Nephron (organoid): Measurements from ENCODE around the gene UGT3A1.

Experiments
- H3K27ac Mint-ChIP-seq, 3 experiments: 2 replicates each; pipeline ENCODE4 v1.8.0; 2020; ENCODE audit warnings: mixed read lengths in 3 of 3, mild to moderate bottlenecking in 2 of 3, moderate library complexity in 1 of 3
- H3K27me3 Mint-ChIP-seq: 2 replicates; pipeline ENCODE4 v1.8.0; 2021; ENCODE audit warnings: low read depth, mild to moderate bottlenecking, moderate library complexity, mixed read lengths
- H3K36me3 Mint-ChIP-seq: 2 replicates; pipeline ENCODE4 v1.8.0; 2020; ENCODE audit warnings: low read depth, mixed read lengths
- H3K4me1 Mint-ChIP-seq: 2 replicates; pipeline ENCODE4 v1.8.0; 2020; ENCODE audit warnings: mixed read lengths
- H3K4me3 Mint-ChIP-seq, 3 experiments: 2 replicates each; pipeline ENCODE4 v1.8.0; 2020; ENCODE audit warnings: mild to moderate bottlenecking in 3 of 3, mixed read lengths in 3 of 3, moderate library complexity in 2 of 3
- H3K9me3 Mint-ChIP-seq: 2 replicates; pipeline ENCODE4 v1.8.0; 2020; ENCODE audit warnings: mixed read lengths
- TF ChIP-seq, protein P1 (sequence below), 3 experiments: fragments of 200-600 bp; sonication (generic); IDR thresholded peaks; one replicate each; pipeline ENCODE4 v1.5.0; 2021; ENCODE audit warnings: antibody characterized with exemption in 3 of 3; ENCODE audit not compliant: unreplicated experiment in 3 of 3

UGT3A1 gene

DNA sequence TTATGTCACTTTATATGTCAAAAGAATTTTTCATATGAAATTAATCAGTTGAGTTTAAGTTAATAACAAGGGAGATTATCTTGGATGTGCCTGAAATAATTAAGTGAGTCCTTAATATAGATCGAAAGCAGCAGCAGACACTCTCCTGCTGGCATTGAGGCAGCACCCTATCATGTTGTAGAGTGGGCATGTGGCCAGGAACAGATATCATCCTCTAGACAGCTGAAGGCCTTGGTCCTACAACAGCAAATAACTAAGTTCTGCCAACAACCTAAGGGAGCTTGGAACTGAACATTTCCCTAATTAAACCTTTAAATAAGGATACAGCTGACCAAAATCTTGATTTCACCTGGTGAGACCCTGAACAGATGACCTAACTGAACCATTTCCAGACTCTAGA, 25.8 kb upstream of the UGT3A1 start:
- Mint-ChIP-seq H3K4me3 (no peak overlapping the region), H3K27me3 (no peaks in the 10 kb centered on the region), H3K27ac (no peak overlapping the region), H3K36me3 (no peaks in the 10 kb centered on the region), H3K9me3 (peaks cover 37% of the 10 kb centered on the region), H3K4me1 (no peaks in the 10 kb centered on the region)
- TF ChIP-seq, protein P1, sequence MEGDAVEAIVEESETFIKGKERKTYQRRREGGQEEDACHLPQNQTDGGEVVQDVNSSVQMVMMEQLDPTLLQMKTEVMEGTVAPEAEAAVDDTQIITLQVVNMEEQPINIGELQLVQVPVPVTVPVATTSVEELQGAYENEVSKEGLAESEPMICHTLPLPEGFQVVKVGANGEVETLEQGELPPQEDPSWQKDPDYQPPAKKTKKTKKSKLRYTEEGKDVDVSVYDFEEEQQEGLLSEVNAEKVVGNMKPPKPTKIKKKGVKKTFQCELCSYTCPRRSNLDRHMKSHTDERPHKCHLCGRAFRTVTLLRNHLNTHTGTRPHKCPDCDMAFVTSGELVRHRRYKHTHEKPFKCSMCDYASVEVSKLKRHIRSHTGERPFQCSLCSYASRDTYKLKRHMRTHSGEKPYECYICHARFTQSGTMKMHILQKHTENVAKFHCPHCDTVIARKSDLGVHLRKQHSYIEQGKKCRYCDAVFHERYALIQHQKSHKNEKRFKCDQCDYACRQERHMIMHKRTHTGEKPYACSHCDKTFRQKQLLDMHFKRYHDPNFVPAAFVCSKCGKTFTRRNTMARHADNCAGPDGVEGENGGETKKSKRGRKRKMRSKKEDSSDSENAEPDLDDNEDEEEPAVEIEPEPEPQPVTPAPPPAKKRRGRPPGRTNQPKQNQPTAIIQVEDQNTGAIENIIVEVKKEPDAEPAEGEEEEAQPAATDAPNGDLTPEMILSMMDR (IDR thresholded peaks at IDR 0.05; ENCODE audit: unreplicated experiment in 3 of 3), result no peak

DNA sequence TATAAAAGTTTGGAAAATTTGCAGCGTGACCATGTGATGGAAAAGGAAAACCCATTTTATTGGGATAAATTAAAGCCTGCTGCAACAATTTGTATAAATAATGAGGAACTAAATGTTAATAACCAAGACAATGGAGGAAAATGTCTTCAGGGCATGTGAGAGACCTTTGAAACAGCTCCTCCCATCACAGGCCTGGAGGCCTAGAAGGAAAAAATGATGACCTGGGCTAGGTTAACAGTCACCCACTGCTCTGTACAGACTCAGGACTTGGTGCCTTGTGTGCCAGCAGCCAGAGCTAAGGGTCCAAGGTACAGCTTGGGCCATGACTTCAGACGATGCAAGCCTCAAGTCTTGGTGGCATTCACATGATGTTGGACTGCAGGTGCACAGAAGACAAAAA, 22.0 kb upstream of the UGT3A1 start:
- H3K27me3 Mint-ChIP-seq, result no peaks in the 10 kb centered on the region
- no peak overlapping the region for H3K4me3 Mint-ChIP-seq
- no peak overlapping the region for H3K27ac Mint-ChIP-seq
- TF ChIP-seq, protein P1 (IDR thresholded peaks at IDR 0.05; ENCODE audit: unreplicated experiment in 3 of 3), result no peak
- peaks cover 39% of the 10 kb centered on the region for H3K9me3 Mint-ChIP-seq
- no peaks in the 10 kb centered on the region for H3K36me3 Mint-ChIP-seq
- no peaks in the 10 kb centered on the region for H3K4me1 Mint-ChIP-seq

DNA sequence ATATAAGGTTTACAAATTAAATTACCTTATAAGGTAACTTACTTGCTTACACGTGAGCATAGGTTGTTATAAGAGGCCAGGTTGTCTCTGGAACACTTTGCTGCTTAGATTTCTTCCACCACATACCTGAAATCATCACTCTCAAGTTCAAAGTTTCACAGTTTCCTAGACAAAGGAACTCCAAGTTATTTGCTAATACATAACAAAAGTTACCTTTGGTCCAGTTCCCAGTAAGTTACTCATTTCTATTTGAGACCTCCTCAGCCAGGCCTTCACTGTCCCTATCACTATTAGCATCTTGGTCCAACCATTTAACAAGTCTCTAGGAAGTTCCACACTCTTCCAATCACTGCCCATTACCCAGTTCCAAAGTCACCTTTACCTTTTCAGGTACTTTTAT, 18.5 kb upstream of the UGT3A1 start:
- H3K27ac Mint-ChIP-seq, result peak overlapping the region in 1 of 3 experiments; percentile 54
- H3K9me3 Mint-ChIP-seq, result peaks cover 32% of the 10 kb centered on the region
- no peaks in the 10 kb centered on the region for H3K36me3 Mint-ChIP-seq
- no peaks in the 10 kb centered on the region for H3K27me3 Mint-ChIP-seq
- H3K4me1 Mint-ChIP-seq, result no peaks in the 10 kb centered on the region
- TF ChIP-seq, protein P1 (IDR thresholded peaks at IDR 0.05; ENCODE audit: unreplicated experiment in 3 of 3), result no peak
- no peak overlapping the region for H3K4me3 Mint-ChIP-seq

DNA sequence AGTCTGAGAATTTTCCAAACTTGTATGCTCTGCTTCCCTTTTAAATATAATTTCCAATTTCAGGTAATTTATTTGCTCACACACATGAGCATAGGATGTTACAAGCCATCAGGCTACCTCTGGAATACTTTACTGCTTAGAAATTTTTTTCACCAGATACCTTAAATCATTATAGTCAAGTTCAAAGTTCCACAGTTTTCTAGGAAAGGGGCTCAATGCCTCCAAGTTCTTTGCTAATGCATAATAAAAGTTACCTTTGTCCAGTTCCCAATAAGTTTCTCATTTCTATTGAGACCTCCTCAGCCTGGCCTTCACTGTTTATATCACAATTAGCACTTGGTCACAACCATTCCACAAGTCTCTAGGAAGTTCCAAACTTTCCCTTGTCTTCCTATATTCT, 16.2 kb upstream of the UGT3A1 start:
- Mint-ChIP-seq H3K9me3 (peaks cover 18% of the 10 kb centered on the region), H3K27ac (peak overlapping the region in 1 of 3 experiments; percentile 19), H3K36me3 (no peaks in the 10 kb centered on the region), H3K4me1 (no peaks in the 10 kb centered on the region), H3K4me3 (no peak overlapping the region), H3K27me3 (peaks cover 4% of the 10 kb centered on the region)
- TF ChIP-seq, protein P1 (IDR thresholded peaks at IDR 0.05; ENCODE audit: unreplicated experiment in 3 of 3), result no peak

DNA sequence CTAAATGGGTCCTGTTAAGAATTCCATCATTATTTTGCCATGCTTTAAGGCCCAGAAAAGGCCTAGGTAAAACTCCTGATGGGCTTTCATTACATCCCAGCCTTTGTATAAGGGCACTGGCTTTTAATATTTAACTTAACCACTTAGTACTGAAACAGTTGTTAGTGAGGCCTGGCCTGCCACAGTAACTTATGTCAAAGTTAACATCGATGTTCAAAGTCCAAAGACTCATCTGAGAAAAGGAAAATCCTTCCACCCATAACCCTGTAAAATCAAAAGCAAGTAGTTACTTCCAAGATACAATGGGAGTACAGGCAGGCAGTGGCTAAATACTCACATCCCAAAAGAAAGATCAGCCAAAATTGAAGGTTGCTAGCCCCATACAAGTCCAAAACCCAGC, 15.0 kb upstream of the UGT3A1 start:
- TF ChIP-seq, protein P1 (IDR thresholded peaks at IDR 0.05; ENCODE audit: unreplicated experiment in 3 of 3), result no peak
- peaks cover 4% of the 10 kb centered on the region for H3K27me3 Mint-ChIP-seq
- no peaks in the 10 kb centered on the region for H3K4me1 Mint-ChIP-seq
- peaks cover 18% of the 10 kb centered on the region for H3K9me3 Mint-ChIP-seq
- H3K4me3 Mint-ChIP-seq, result no peak overlapping the region
- H3K36me3 Mint-ChIP-seq, result no peaks in the 10 kb centered on the region
- peak overlapping the region; percentile 50 to 93 (median 82) for H3K27ac Mint-ChIP-seq

DNA sequence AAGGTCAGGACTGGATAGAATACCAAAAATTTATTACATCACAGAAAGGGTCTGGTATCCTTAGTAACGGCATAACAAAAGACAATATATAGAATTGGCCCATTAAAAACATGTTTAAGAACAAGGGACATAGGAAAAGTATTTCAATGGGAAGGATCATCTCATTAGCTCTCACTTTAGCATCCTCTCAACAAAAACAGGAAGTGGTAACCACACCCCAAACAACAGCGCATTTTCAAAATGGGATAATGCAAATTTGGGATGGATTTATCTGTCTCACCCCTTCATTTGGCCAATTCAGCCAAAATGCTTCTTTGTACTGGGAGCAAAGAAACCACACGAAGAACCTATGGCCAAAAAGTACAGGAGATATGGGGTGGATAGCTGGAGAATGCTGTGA, 9.8 kb upstream of the UGT3A1 start:
- Mint-ChIP-seq H3K27ac (no peak overlapping the region), H3K9me3 (peaks cover 2% of the 10 kb centered on the region), H3K36me3 (no peaks in the 10 kb centered on the region), H3K4me3 (no peak overlapping the region), H3K27me3 (peaks cover 4% of the 10 kb centered on the region), H3K4me1 (no peaks in the 10 kb centered on the region)
- TF ChIP-seq, protein P1 (IDR thresholded peaks at IDR 0.05; ENCODE audit: unreplicated experiment in 3 of 3), result no peak
